H1 (cell line): Measurements from ENCODE around the gene SIN3B. TPM values are rescaled to one million over a fixed set of nuclear protein-coding genes. Genes with fewer than 3 reads are reported as not detected.

Source experiments
- CHD2 ChIP-seq: IDR thresholded peaks from 2 replicates; pipeline ENCODE4 v1.6.1; 2012; ENCODE audit warnings: low read length, improper control_type of control experiment
- MAX ChIP-seq: IDR thresholded peaks from 2 replicates; pipeline ENCODE4 v1.6.1; 2012; ENCODE audit warnings: inconsistent platforms
- TBP ChIP-seq: IDR thresholded peaks from 2 replicates; pipeline ENCODE4 v1.6.1; 2011; ENCODE audit warnings: low read depth, low read length, improper control_type of control experiment
- polyA plus RNA-seq, 7 experiments: library from polyadenylated mRNA; depleted of rRNA in 3 of 7; stranded (reverse) in 5 of 7; unstranded in 2 of 7; fragments of >200 nt in 5 of 7; fragments of 200-250 nt in 2 of 7; gene quantifications; 1 replicate in 5 of 7; 2 replicates in 1 of 7; 4 replicates in 1 of 7; pipeline versions ENCODE4 v1.2.1 to v1.2.3, GENCODE V29; 2011 to 2013; ENCODE audit warnings: missing spikeins in 2 of 7, mixed read lengths in 2 of 7
- total RNA-seq: library from RNA; stranded (reverse); fragmentation: NEBNext Ultra II Directional; extraction: Animal tissue kit (Norgen Biotek cat#: 25700); gene quantifications from 2 replicates; pipeline ENCODE4 v1.2.1, GENCODE V29; 2021
- TF ChIP-seq, protein P1 (sequence below): IDR thresholded peaks from 2 replicates; pipeline ENCODE4 v1.6.1; 2011; ENCODE audit warnings: low read length, improper control_type of control experiment

SIN3B gene
- total and polyA plus RNA-seq, 2 of the 8 experiments (the other 6 are each of a cell fraction or from before 2014, with no cell fraction given): 29.5 to 71.1 TPM

- TF ChIP-seq, protein P1, sequence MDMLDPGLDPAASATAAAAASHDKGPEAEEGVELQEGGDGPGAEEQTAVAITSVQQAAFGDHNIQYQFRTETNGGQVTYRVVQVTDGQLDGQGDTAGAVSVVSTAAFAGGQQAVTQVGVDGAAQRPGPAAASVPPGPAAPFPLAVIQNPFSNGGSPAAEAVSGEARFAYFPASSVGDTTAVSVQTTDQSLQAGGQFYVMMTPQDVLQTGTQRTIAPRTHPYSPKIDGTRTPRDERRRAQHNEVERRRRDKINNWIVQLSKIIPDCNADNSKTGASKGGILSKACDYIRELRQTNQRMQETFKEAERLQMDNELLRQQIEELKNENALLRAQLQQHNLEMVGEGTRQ: no peak
- TF ChIP-seq TBP: no peak
- no peak for TF ChIP-seq CHD2
- TF ChIP-seq MAX: no peak
Observed at GRCh38 chr19:16915734-16916133, 86.5 kb downstream of the SIN3B start (continued).
